Calu3 (cell line): ENCODE measurements around the gene ARID1B. TPM values are rescaled to one million over a fixed set of nuclear protein-coding genes. Genes with fewer than 3 reads are reported as not detected.

Experiments
- BruUV-seq: library from RNA; stranded (reverse); fragments of 400-500 nt; replicated peaks from 2 replicates; lab custom pipeline; 2021; lab: Mats Ljungman, UMichigan
- CTCF ChIA-PET: fragments of 300-600 bp; sonication (Branson Sonifier 250); formaldehyde crosslinking; loops from one replicate; lab custom pipeline; 2022; ENCODE audit warnings: antibody characterized with exemption; lab: Charles Lee
- DNase-seq: peaks from one replicate; pipeline ENCODE4 v3.0.0; 2022
- H3K27ac Mint-ChIP-seq: one replicate; pipeline ENCODE4 v1.8.0; 2022; ENCODE audit warnings: mixed read lengths; ENCODE audit not compliant: unreplicated experiment
- H3K27me3 Mint-ChIP-seq: one replicate; pipeline ENCODE4 v1.8.0; 2022; ENCODE audit warnings: mixed read lengths; ENCODE audit not compliant: unreplicated experiment
- H3K36me3 Mint-ChIP-seq: one replicate; pipeline ENCODE4 v1.8.0; 2022; ENCODE audit warnings: mild to moderate bottlenecking, moderate library complexity, mixed read lengths; ENCODE audit not compliant: insufficient read depth, unreplicated experiment
- H3K4me1 Mint-ChIP-seq: one replicate; pipeline ENCODE4 v1.8.0; 2022; ENCODE audit warnings: mild to moderate bottlenecking, low read depth, mixed read lengths; ENCODE audit not compliant: unreplicated experiment
- H3K4me3 Mint-ChIP-seq: one replicate; pipeline ENCODE4 v1.8.0; 2022; ENCODE audit warnings: mild to moderate bottlenecking, low read depth, moderate library complexity, mixed read lengths; ENCODE audit not compliant: unreplicated experiment
- H3K9me3 Mint-ChIP-seq: one replicate; pipeline ENCODE4 v1.8.0; 2022; ENCODE audit warnings: low read depth, mixed read lengths; ENCODE audit not compliant: unreplicated experiment
- CTCF ChIP-seq: fragments of 200-600 bp; IDR thresholded peaks from one replicate; pipeline ENCODE4 v1.8.0; 2022; ENCODE audit warnings: antibody characterized with exemption; ENCODE audit not compliant: unreplicated experiment
- intact Hi-C: fragments of 100-400 bp; cut with micrococcal nuclease; formaldehyde crosslinking; loops from one replicate; pipeline ENCODE4 v1.10.0; 2022; ENCODE audit not compliant: unreplicated experiment
- total RNA-seq: library from RNA; stranded (reverse); gene quantifications from 2 replicates; pipeline ENCODE4 v1.2.3, GENCODE V29; 2022

Gene ARID1B
- total RNA-seq, 1 experiment from 2014 or later = 53.5 TPM

GRCh38 chr6:156911581-156911980 is 134.4 kb downstream of the ARID1B start:
- CTCF ChIA-PET = no interaction called here
- no peaks in the 10 kb centered on the region for H3K36me3 Mint-ChIP-seq
- intact Hi-C loops = no loop called here
- no peak overlapping the region for H3K4me3 Mint-ChIP-seq
- no peaks in the 10 kb centered on the region for H3K9me3 Mint-ChIP-seq
- H3K27me3 Mint-ChIP-seq = no peaks in the 10 kb centered on the region
- H3K27ac Mint-ChIP-seq = no peak overlapping the region
- no peak for TF ChIP-seq CTCF
- DNase-seq = no peak
- H3K4me1 Mint-ChIP-seq = peaks cover 10% of the 10 kb centered on the region
- no TSS peak for BruUV-seq

- Mint-ChIP-seq H3K4me3 (no peak overlapping the region), H3K36me3 (no peaks in the 10 kb centered on the region), H3K4me1 (peaks cover 18% of the 10 kb centered on the region), H3K9me3 (no peaks in the 10 kb centered on the region), H3K27me3 (no peaks in the 10 kb centered on the region), H3K27ac (no peak overlapping the region)
- no TSS peak for BruUV-seq
- TF ChIP-seq CTCF = no peak
- no peak for DNase-seq
- CTCF ChIA-PET = no interaction called here
- intact Hi-C loops = no loop called here
Observed at GRCh38 chr6:156912431-156912830, 135.3 kb downstream of the ARID1B start.

DNA sequence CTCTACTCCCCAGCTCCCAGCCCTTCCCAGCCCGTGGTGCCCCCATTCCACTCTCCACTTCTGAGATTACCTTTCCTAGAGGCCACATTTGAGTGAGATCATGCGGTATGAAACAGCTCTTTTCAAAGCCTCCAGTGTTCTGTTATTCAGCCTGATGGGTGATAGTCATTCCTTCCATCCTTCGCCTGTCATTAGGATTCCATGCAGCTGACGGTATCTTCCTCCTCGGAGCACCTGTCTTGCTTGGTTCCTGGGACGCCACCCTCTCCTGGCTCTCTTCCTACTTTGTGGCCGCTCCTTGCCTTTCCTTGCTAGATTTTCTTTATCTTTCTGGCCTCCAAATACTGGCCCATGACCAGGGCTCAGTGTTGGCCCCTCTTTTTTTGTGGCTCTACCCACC is 137.0 kb downstream of the ARID1B start:
- CTCF ChIA-PET = no interaction called here
- no TSS peak for BruUV-seq
- H3K36me3 Mint-ChIP-seq = no peaks in the 10 kb centered on the region
- H3K9me3 Mint-ChIP-seq = no peaks in the 10 kb centered on the region
- intact Hi-C loops = no loop called here
- no peak for DNase-seq
- no peak for TF ChIP-seq CTCF
- no peak overlapping the region for H3K4me3 Mint-ChIP-seq
- no peak overlapping the region for H3K27ac Mint-ChIP-seq
- H3K4me1 Mint-ChIP-seq = peaks cover 20% of the 10 kb centered on the region
- H3K27me3 Mint-ChIP-seq = no peaks in the 10 kb centered on the region

DNA sequence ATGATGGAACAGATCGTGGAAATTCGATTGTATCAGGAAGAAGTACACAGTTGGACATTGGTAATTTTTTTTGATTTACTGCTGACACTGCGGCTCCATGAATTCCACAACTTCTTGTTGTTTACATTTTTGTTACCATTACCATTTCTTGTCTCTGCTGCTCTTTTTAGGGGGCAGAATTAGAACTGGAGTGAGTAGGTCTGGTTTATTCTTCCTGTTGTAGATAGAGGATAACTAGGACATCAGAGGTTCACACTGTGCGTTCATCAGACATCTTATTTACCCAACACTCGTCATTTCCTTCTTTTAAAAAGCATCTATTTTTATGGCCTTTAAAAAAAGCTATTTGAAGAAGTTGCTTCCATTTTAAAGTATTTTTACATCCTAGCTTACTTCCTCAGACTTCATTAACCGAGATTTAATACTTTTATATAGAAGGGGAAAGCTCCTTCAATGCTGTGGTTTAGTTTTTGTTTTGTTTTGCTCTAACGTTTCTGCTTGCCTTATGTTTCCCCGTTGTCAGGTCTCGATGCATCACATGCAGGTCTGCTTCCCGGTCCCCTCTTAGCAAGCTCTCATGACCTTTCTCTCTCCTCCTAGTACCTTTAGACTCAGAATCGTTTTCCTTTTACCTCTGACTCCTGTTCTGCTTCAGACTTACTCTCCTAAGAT is 139.1 kb downstream of the ARID1B start:
- H3K27me3 Mint-ChIP-seq = no peaks in the 10 kb centered on the region
- CTCF ChIA-PET = no interaction called here
- no peaks in the 10 kb centered on the region for H3K36me3 Mint-ChIP-seq
- H3K4me1 Mint-ChIP-seq = peaks cover 20% of the 10 kb centered on the region
- intact Hi-C loops = no loop called here
- TF ChIP-seq CTCF = no peak
- H3K9me3 Mint-ChIP-seq = no peaks in the 10 kb centered on the region
- H3K4me3 Mint-ChIP-seq = no peak overlapping the region
- no peak overlapping the region for H3K27ac Mint-ChIP-seq
- no peak for DNase-seq
- BruUV-seq = no TSS peak
